Activated gamma-delta T cell (primary cell): ENCODE measurements around the gene TMEM135.
"Not testable (repeated sequence)": the region's sequence is repeated elsewhere in the genome, so short reads cannot be mapped to it uniquely, and the experiment has no call there.

Experiments used
- DNase-seq: peaks from one replicate; lab custom pipeline; 2025; lab: John Stamatoyannopoulos, UW
- total RNA-seq, 2 donors: gene quantifications; one replicate each; lab custom pipeline; 2026; lab: John Stamatoyannopoulos, UW

The TMEM135 gene
- 26.9 to 28.9 reads per million in 2 donors for total RNA-seq

DNA sequence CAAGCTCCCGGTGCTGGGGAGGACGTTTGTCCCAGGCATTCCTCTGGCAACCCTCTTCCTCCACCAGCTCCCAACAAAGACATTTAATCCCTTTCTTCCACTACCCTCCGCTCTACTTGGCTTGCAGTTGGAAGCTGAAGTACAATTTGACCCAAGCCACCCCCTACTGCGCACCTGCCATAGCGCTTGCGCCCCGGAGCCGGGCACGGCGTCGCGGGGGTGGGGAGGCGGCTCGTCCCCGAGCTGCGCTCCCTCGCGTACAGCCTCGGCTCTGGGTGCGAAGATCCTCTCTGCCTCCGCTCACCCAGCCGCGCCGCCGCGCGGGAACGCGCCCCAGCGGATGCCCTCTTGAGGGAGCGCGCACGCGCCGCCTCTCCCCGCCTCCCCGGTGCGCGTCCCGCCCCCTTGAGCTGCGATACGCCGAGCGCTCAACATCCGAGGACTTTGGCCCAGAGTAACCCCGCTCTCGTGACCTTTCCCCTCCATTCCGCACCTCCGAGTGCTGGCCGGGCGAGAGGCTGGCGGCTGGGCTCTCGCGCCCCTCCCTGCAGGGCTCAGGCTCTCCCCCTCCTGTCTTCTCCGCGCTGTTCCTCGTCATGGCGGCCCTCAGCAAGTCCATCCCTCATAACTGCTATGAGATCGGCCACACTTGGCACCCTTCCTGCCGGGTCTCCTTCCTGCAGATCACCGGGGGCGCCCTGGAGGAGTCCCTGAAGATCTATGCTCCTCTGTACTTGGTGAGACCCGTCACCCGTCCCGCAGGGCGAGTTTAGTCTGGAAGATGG is at the start of gene TMEM135:
Gene TMEM135, plus strand, starts transcription at position 485 of the 785 bp plus-strand sequence. Its CDS starts 112 bp downstream, at position 597.
- DNase-seq, result peak; percentile 88

DNA sequence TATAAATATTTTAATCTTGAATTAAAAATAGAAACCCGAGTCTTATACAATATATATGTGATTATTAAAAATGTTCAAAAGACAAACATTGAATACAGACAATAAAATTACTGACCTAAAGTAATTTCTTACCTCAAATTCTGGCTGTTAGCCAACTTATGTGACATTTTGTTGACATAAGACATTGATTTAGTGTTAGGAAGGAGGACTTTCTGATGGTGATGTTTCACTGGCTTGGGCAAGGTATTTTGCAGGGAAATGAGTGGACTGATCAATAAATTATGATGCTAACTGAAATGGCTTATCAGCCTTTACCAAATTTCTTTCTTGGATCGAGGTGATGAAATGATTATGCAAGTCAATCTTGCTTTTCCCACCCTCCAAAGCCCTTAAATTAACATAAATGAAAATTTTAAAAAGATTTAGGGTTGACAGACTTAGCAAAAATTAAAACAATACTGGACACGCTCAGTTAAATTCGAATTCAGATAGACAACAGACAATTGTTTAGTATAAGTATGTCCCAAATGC is 49.3 kb upstream of the TMEM135 start:
- DNase-seq, result no peak

DNA sequence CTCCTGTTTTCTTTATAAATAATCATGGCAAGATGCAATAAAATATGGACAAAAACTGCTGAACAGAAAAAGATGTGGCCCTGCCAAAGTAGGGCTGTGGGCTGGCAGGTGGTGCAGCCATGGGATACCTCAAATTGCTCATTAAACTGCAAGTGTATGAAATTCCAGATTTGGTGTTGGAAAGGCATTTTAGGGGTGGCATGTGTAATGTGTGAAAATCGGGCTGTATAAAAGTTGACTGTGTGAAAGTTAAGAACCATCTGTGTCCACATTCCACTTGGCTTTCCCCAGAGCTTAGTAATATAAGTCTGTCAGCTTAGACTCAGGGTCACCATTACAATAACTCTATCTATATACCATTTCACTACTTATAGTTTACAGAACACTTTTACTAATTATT is 47.7 kb upstream of the TMEM135 start:
- DNase-seq, result no peak

DNA sequence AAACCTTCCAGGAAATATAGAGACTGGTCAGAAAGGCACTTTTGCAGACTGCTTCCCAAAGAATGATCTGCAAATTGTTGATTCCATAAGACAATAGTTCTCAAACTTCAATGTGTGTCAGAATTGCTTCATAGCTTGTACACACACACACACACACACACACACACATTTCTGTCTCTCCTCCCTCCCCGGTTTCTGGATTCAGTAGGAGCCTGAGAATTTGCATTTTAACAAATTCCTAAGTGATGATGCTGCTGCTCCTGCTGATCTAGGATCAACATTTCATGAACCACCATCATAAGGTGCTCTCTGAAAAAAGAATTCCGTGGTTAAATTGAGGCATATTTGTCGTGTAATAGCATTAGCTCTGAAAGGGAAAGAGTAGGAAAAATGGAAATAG is 47.2 kb upstream of the TMEM135 start:
- DNase-seq, result no peak

DNA sequence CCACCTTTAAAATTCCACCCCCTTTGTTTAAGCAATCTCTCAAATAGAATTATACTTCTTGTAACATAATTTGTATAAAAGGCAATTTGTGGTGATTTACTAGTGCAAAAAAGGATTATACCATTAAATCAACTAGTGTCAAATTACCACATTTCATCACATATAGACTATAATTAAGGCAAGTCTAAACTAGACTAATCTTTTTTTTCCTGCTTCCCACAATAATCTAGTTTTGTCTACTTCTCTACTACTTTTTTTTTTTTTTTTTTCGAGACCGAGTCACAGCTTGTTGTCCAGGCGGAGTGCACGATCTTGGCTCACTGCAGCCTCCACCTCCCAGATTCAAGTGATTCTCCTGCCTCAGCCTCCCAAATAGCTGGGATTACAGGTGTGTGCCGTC is 46.4 kb upstream of the TMEM135 start:
- no peak for DNase-seq

DNA sequence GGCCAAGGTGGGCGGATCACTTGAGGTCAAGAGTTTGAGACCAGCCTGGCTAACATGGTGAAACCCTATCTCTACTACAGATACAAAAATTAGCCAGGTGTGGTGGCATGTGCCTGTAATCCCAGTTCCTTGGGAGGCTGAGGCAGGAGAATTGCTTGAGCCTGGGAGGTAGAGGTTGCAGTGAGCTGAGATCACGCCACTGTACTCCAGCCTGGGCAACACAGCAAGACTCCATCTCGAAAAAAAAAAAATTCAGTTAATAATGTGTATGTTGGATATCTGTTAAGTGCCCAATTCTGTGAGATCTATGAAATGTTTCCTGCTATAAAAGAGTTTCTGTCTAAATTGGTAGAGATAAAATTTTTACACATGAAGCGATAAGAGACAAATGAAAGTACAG is 45.4 kb upstream of the TMEM135 start:
- not testable (repeated sequence) for DNase-seq

DNA sequence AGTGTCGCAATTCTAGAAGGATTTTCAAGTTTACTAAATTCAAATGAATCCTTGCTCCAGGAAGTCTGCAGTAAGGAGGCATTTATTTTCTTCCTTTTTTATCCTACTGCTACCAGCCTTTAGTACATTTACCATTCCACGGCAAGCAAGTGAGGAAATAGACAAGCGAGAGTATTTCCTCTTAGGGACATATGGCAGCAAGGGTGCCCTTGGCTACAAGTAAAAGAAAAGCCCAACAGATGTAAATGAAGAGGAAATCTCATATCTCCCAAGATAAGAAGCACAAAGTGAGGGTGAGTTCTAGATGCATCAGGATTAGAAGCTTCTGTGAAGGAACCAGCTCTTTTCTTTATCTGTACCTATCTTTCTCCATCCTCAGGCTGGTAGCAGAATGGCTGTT is 44.7 kb upstream of the TMEM135 start:
- DNase-seq, result no peak

DNA sequence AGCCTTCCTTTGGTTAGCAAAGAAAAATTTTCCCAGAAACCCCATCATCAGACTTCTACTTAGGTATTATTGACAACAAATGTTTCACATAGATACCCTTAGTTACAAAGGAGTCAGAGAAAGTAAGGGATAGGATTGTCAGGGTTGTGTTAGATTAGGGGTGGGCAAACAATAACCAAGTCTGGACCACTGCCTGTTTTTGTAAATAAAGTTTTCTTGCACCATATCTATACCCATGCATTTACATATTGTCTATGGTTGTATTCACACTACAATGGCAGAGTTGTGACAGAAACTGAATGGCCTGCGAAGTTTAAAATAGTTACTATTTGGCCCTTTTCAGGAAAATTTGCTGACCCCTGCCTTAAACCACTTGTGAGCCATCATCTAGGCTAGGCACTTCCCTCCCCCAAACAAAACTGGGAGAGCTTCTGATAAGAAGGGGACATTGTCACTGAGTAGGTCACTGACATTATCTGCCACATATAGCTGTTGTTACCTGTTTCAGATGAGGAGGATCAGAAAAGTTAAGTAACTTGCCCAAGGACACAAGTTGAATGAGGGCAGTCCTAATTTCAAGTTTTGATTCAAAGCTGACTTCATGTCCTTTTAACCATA is 40.7 kb upstream of the TMEM135 start:
- DNase-seq, result no peak

DNA sequence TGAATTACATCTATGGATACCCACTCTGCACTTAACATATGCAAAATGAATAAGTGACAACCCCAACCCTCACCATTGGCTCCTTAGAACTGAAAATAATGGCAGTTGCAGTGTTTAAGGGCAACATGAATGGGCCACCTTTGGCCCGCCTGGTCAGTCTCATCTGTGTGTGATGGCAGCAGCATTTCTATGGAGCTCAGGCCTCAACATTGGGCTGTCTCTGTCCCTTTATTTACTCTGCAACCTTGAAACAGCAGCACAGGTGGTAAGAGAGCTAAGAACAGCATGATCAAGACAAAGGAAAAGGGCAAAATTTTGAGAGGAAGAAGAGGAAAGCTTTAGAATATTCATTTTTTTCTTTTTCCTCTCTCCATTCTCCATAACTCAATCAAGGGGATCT is 38.3 kb upstream of the TMEM135 start:
- no peak for DNase-seq

DNA sequence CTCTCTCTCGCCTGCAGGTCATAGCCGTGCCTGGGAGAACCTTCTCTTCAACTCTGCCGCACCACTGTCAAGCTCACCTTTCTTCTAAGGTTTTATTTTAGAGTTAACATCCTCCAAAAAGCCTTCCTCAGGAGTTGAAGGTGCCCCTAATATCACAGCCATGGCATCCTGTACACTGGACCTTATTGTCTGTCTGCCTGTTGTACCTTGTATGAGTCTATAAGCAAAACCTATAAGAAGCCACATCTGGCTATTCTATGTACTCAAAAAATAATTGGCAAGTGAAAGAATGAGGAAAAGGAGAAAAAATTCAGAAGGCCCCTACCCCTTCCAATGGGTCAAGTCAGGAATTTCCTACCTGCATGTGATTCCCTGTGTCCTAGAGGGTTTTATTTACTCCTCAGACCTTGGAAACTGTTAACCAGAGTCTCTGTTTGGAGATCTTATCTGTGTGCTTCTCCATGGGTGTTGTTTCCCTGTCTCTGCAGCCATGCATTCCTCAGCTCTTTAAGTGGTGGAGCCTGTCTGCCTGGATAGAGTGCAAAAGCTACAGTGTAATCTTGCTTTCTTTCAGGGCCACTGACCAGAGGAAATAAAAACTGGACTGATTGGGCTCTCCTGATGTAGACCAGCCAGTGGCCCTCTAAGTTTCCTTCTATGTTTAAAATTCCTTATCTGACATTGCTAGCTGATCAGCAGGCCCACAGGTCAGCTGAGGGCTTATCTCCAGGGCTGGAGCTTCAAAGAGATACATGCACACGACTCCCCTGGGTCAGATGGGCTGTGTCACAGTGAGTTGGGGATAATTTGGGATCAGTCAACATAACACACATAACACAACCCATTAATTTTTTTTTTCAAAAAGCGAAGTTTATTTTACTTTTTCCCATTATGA is 37.6 kb upstream of the TMEM135 start:
- no peak for DNase-seq

DNA sequence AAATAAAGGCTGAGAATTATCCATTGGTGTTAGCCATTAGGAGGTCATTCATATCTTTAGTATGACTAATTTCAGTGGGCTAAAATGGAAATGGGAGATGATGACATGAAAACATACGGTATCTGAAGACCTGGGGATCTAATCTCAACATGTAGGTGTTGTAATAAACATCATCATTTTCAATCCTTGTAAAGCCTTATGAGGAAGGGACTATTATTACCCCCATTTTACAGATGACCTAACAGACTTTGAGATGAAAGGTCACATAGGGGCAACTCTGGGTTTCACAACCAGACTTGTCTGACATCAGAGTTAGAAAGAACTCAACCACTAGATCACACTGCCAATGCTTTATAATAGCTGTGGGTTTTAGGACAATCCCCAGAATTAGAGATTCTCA is 34.8 kb upstream of the TMEM135 start:
- no peak for DNase-seq

DNA sequence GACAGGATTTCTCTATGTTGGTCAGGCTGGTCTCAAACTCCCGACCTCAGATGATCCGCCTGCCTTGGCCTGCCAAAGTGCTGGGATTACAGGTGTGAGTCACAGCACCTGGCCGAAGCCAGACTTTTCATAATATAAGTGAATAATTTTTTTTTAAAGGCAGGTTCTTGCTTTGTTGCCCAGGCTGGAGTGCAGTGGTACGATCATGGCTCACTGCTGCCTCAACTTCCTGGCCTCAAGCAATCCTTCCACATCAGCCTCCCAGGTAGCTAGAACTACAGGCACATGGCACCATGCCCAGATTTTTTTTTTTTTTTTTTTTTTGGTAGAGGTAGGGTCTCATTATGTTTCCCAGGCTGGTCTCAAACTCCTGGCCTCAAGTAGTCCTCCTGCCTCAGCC is 33.5 kb upstream of the TMEM135 start:
- not testable (repeated sequence) for DNase-seq

DNA sequence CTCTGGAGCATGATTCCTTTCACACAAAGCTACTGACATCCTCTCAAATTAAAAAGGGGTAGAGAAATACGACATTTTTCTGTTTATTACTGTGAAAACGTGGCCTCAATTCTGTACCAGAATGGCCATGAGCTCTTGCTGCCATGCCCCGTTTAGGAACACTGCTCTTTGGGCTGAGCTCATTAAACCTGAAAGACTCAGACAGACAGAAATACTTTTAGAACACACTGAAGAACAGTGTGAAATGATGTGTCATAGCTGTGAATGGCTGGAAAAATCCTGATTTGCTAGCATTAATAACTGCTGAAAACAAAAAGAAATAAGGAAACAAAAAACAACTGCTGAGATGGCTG is 32.2 kb upstream of the TMEM135 start:
- DNase-seq, result no peak

DNA sequence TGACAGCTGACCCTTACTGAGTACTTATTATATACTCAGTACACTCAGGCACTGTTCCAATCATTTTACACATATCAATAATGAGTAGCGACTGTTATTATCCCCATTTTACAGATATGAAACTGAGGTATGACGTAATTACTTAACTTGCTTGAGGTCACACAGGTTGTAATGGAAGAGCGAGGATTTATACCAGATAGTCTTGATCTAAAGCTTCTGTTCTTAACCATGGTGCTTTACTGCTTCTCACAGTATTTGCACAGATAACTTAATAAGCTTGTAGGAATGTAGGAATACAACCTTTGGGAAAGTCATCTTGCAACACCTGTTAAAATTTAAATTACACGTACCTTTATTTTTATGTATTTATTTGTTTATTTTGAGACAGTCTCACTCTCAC is 31.7 kb upstream of the TMEM135 start:
- DNase-seq, result no peak

DNA sequence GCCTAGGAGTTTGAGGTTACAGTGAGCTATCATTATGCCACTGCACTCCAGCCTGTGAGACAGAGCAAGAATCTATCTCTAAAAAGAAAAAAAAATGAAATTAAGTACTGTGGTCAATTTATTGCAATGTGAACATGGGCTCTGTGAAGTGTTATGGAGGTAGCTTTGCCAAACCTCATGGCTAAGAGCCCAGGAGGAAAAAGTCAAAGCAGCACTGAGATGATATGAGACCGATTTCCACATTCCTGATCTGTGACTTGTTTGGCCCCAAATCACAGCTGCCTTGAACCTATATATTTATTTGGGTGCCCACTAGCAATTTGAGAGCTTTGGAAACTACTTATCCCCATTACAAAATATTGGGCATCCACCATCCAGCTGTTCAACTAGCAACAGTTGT is 29.8 kb upstream of the TMEM135 start:
- no peak for DNase-seq

DNA sequence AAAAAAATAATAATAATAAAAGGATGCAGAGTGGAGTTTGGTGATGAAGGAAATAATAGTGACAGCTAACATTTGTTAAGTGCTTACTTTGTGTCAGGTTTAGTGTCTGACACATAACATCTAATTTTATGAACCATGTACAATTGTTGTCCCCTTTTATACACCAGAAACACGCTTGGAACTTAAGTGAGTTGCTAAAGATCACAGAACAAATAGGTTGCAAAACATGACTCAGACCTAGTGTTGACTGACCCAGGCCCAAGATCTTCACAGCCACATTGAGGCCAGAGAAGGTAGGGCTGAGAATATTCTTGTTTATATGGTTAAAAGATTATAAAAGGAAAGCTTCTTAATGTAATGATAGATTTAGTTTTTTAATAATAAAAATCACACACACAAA is 25.6 kb upstream of the TMEM135 start:
- no peak for DNase-seq

DNA sequence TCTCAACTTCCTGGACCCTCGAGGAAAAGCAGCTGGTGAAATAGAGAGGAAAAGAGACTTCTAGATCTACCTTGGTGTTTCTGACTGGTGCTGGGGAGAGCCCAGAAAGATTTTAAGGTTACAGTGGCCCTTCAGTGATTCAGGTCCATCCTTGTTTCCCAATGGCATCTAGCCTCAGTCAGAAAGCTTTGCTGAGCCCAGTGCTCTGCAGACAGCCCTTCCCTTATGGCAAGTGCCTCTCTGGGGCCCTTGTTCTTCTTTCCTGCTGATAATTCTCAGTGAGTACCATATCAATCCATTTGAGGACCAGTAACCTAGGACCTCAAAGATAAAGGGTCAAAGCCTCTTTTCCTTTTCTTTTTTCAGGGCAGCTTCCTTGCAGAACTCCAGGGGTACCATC is 25.1 kb upstream of the TMEM135 start:
- DNase-seq, result no peak

DNA sequence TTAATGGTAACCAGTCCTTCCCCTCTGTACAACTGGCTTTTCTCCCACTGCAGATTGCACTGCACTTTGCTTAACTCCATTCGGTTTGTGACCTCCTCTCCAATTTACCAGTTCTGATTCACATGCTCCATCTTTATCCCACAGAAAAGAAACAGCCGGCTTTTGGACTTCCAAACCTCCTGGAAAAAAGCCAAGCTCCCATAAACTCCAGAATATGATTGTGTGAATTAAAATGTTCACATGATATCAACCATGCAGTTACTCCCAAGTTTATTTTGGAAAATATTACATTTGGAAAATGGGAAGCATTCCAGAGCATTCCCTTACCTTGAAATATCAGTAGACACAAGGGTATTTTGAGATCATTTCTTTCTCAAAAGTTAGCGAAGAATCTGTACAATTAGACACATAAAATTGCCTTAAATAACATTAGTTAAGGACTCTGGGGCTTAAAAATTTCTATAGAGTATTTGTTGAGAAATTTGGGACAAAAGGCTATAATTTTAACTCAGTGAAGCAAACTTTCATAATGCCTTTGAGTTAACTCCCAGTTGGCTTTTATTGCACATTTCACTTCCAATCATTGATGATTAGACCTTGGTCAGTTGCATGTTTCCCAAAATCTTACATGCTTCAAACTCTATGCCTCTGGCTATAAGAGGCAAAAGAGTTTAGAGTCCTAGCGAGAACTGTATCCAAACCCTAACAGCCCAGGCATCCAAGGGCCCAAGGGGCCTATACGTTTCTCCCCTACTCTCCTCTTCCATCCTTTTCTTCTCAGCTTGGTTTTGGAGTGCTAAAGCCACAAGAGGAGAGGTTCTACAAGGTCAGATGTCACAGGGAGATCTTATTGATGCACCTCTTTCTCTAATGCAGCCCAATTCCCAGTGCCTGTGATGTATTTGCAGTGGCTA is 23.6 kb upstream of the TMEM135 start:
- DNase-seq, result no peak

DNA sequence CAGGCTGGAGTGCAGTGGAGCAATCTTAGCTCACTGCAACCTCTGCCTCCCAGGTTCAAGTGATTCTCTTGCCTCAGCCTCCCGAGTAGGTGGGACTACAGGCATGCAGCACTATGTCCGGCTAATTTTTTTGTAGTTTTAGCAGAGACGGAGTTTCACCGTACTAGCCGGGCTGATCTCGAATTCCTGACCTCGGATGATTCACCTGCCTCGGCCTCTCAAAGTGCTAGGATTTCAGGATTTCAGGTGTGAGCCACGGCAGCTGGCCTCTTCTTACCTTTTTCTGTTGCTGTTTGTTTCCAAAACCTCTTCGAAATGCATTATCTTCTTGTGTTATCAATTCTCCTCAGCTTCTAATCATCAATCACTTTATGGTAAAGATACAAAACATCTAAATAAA is 22.1 kb upstream of the TMEM135 start:
- DNase-seq, result no peak

DNA sequence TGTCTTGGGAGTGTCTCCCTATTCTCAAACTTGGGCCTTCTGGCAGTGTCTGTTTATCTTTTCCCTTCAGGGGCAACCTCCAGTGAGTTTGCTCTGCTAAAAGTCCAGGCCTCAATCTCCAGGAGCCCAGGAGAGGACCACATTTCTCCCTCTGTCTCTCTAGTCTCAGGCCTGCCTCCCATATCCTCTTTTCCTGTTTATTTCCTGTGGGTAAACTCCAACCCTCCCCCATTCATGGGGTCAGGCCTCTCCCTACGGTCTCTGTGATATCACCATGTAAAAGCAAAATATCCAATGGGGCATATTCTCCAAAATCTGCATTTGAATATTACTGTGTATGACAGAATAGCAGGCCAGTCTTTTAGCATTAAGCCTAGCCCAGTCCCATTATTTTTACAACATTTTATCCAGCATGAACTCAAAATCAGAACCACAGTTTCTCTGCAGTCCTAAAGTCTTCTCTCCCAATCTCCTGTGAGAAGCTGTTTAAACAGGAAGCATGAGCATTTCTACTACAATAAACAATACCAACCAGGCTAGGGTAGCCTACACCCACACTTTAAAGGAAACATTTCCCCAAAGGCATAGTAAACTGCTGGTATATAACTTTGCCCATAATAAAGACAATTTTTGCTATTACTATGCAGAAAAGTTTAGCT is 18.0 kb upstream of the TMEM135 start:
- no peak for DNase-seq

DNA sequence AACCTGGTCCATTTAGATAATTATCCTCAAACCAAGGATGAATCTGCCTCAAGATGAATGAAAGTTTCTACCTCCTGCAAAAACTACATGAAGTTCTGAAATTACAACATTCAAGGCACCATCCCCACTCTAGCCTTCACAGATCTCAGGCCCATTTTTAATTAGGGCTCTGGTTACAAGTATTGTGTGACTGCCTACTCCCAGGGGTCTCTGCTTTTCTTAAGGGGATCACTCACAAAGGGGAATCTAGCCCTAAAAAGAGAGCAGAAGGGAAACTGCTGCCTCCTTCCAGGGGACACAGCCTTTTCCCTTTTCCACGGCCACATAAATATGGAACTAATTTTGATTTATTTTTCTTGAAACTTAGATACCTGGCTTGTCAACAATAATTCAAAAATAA is 17.4 kb upstream of the TMEM135 start:
- no peak for DNase-seq
